GM23338 (cell line): Measurements from ENCODE around the gene FOXK2. TPM values are rescaled to one million over a fixed set of nuclear protein-coding genes. Genes with fewer than 3 reads are reported as not detected.

Experiments
- ATAC-seq: fragments of 200-7000 bp; cut with Tn5 transposase; 3 replicates; pipeline ENCODE4 v1.9.1; 2020
- DNase-seq: peaks from one replicate; pipeline ENCODE4 v3.0.0-alpha.2; 2015; ENCODE audit warnings: low spot score
- H2AFZ ChIP-seq: fragments of 200-600 bp; sonication (generic); 2 replicates; pipeline ENCODE4 v1.8.0; 2016; ENCODE audit warnings: antibody characterized with exemption, mild to moderate bottlenecking, moderate library complexity
- H3F3A ChIP-seq: fragments of 200-600 bp; sonication (generic); replicated peaks from 2 replicates; pipeline ENCODE4 v1.8.0; 2017; ENCODE audit warnings: antibody characterized with exemption, mixed run types, low read depth
- H3K27ac ChIP-seq: fragments of 200-600 bp; sonication (generic); 2 replicates; pipeline ENCODE4 v1.6.1; 2016; ENCODE audit warnings: low read depth
- H3K27me3 ChIP-seq: fragments of 200-600 bp; sonication (generic); 2 replicates; pipeline ENCODE4 v1.8.0; 2016; ENCODE audit warnings: mild to moderate bottlenecking, mixed run types, moderate library complexity; ENCODE audit not compliant: insufficient read depth
- H3K36me3 ChIP-seq: fragments of 200-600 bp; sonication (generic); 2 replicates; pipeline ENCODE4 v1.8.0; 2016; ENCODE audit warnings: mild to moderate bottlenecking; ENCODE audit not compliant: insufficient read depth
- H3K4me1 ChIP-seq: fragments of 200-600 bp; sonication (generic); 2 replicates; pipeline ENCODE4 v1.8.0; 2016; ENCODE audit warnings: mild to moderate bottlenecking, moderate library complexity; ENCODE audit not compliant: insufficient read depth
- H3K4me2 ChIP-seq: fragments of 200-600 bp; sonication (generic); 2 replicates; pipeline ENCODE4 v1.7.1; 2017; ENCODE audit warnings: mixed run types
- H3K4me3 ChIP-seq: fragments of 200-600 bp; sonication (generic); 2 replicates; pipeline ENCODE4 v1.6.1; 2016; ENCODE audit warnings: mixed run types
- H3K79me2 ChIP-seq: fragments of 200-600 bp; sonication (generic); replicated peaks from 2 replicates; pipeline ENCODE4 v1.8.0; 2017; ENCODE audit warnings: mild to moderate bottlenecking; ENCODE audit not compliant: insufficient read depth
- H3K9me2 ChIP-seq: fragments of 200-600 bp; sonication (generic); 2 replicates; pipeline ENCODE4 v1.8.0; 2017; ENCODE audit not compliant: insufficient read depth
- H4K20me1 ChIP-seq: fragments of 200-600 bp; sonication (generic); replicated peaks from 2 replicates; pipeline ENCODE4 v1.8.0; 2017; ENCODE audit warnings: mild to moderate bottlenecking; ENCODE audit not compliant: insufficient read depth
- H3K27ac Mint-ChIP-seq: 2 replicates; pipeline ENCODE4 v1.8.0; 2020; ENCODE audit warnings: inconsistent platforms, mild to moderate bottlenecking, moderate library complexity, mixed read lengths
- H3K27me3 Mint-ChIP-seq: 3 replicates; pipeline ENCODE4 v1.8.0; 2022; ENCODE audit warnings: low read depth, mild to moderate bottlenecking, moderate library complexity, mixed read lengths, inconsistent platforms; ENCODE audit not compliant: insufficient read depth, poor library complexity
- H3K36me3 Mint-ChIP-seq: 3 replicates; pipeline ENCODE4 v1.8.0; 2021; ENCODE audit warnings: low read depth, mild to moderate bottlenecking, inconsistent platforms, moderate library complexity, mixed read lengths
- H3K4me1 Mint-ChIP-seq: 3 replicates; pipeline ENCODE4 v1.8.0; 2020; ENCODE audit warnings: mild to moderate bottlenecking, inconsistent platforms, mixed read lengths
- H3K4me3 Mint-ChIP-seq: 3 replicates; pipeline ENCODE4 v1.8.0; 2021; ENCODE audit warnings: moderate library complexity, mild to moderate bottlenecking, inconsistent platforms, mixed read lengths
- H3K9me3 Mint-ChIP-seq: 3 replicates; pipeline ENCODE4 v1.8.0; 2020; ENCODE audit warnings: moderate library complexity, mild to moderate bottlenecking, inconsistent platforms, mixed read lengths
- ZNF114 ChIP-seq: fragments of 250-450 bp; sonication (Bioruptor Pico); IDR thresholded peaks from 2 replicates; pipeline ENCODE4 v1.5.0; 2020; ENCODE audit warnings: mild to moderate bottlenecking, moderate library complexity
- polyA plus RNA-seq: library from polyadenylated mRNA; unstranded; fragments of >200 nt; fragmentation: Nextera tagmentation; extraction: Ambion mirVana; gene quantifications from 2 replicates; pipeline ENCODE4 v1.2.1, GENCODE V29; 2016
- total RNA-seq: library from RNA; depleted of rRNA; stranded (reverse); fragments of >200 nt; shearing (Covaris generic); gene quantifications from 2 replicates; pipeline ENCODE4 v1.2.3, GENCODE V29; 2014
- TF ChIP-seq, protein P1 (sequence below), 2 experiments: fragments of 200-600 bp in 1 of 2; sonication (generic) in 1 of 2; conservative IDR thresholded peaks; 2 replicates each; pipeline versions ENCODE4 v1.5.1 to v1.6.1; 2016 to 2017; ENCODE audit warnings: antibody characterized with exemption in 2 of 2, low read depth in 2 of 2, mild to moderate bottlenecking in 2 of 2, moderate library complexity in 1 of 2
- TF ChIP-seq, protein P2 (sequence below): fragments of 250-450 bp; sonication (Bioruptor Pico); IDR thresholded peaks from 2 replicates; pipeline ENCODE4 v1.5.0; 2020; ENCODE audit warnings: mild to moderate bottlenecking, moderate library complexity
- TF ChIP-seq, protein P3 (sequence below): IDR thresholded peaks from 2 replicates; pipeline ENCODE4 v1.6.1; 2016; ENCODE audit warnings: antibody characterized with exemption

FOXK2 gene
- total and polyA plus RNA-seq, 2 experiments from 2014 or later: 12.3 to 66.0 TPM

DNA sequence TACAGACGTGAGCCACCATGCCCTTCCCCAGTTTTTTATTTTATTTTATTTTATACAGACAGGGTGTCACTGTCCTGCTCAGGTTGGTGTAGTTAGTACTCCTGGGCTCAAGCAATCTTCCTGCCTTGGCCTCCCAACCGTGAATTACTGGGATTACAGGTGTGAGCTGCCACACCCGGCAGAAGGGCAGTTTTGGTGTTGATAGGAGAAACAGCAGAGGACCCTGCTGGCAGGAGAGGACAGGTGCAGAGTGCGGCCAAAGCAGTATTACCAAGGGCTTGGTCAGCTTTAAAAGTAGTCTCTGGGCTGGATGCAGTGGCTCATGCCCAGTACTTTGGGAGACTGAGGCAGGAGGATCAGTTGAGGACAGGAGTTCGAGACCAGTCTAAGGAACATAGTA, 22.9 kb downstream of the FOXK2 start:
- Histone ChIP-seq H3K4me3 (no peak overlapping the region), H3F3A (no peaks in the 10 kb centered on the region), H3K27ac (no peak overlapping the region), H3K9me2 (no peaks in the 10 kb centered on the region), H3K79me2 (peaks cover 98% of the 10 kb centered on the region), H3K36me3 (no peaks in the 10 kb centered on the region; the same call in 1 of the 2 replicates), H3K27me3 (no peaks in the 10 kb centered on the region), H3K4me2 (no peak overlapping the region), H3K4me1 (no peaks in the 10 kb centered on the region), H4K20me1 (peaks cover 84% of the 10 kb centered on the region), H2AFZ (no peak overlapping the region)
- Mint-ChIP-seq H3K27me3 (peaks cover 6% of the 10 kb centered on the region), H3K36me3 (no peaks in the 10 kb centered on the region; the same call in 2 of the 3 replicates), H3K4me1 (peaks cover 7% of the 10 kb centered on the region; the same call in 2 of the 3 replicates), H3K27ac (no peak overlapping the region), H3K4me3 (no peak overlapping the region), H3K9me3 (no peaks in the 10 kb centered on the region; the same call in 2 of the 3 replicates)
- TF ChIP-seq, protein P1, sequence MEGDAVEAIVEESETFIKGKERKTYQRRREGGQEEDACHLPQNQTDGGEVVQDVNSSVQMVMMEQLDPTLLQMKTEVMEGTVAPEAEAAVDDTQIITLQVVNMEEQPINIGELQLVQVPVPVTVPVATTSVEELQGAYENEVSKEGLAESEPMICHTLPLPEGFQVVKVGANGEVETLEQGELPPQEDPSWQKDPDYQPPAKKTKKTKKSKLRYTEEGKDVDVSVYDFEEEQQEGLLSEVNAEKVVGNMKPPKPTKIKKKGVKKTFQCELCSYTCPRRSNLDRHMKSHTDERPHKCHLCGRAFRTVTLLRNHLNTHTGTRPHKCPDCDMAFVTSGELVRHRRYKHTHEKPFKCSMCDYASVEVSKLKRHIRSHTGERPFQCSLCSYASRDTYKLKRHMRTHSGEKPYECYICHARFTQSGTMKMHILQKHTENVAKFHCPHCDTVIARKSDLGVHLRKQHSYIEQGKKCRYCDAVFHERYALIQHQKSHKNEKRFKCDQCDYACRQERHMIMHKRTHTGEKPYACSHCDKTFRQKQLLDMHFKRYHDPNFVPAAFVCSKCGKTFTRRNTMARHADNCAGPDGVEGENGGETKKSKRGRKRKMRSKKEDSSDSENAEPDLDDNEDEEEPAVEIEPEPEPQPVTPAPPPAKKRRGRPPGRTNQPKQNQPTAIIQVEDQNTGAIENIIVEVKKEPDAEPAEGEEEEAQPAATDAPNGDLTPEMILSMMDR (conservative IDR thresholded peaks at IDR 0.05; ENCODE audit: low read depth in 2 of 2): 0 out of 4 replicates have a peak, but pooled peaks of 1 of the 2 experiments have one; percentile 16
- TF ChIP-seq ZNF114 (CRISPR knock-in tag): no peak
- no peak for DNase-seq
- peak; percentile 51 for ATAC-seq

DNA sequence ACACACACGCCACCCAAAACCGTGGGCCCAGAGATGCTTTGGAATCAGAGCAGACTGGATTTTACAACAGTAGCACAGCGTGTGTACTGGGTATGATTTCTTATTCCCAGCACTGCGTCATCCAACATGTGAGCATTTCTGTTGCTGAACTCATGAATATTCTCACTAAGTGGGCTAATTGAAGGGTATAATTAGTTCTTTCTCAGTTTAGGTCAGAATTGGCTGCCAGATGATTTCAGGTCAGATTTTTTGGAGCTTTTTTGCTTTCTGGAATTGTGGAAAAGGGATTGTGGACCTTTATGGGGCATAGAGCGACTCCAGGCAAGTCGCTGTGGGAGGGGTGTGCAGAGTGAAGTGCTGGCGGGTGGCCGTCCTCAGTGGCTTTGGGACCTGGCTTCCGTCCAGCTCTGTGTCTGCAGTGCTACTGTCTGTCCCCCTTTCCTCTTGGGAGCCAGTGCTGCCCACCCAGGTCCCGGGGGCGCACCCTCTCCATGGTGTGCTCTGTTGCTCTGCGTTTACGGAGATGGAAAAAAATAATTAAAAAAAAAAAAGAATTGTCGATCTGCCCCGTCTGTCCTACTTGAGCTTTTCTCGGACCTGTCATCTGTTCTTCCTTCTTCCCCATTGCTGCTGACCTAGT, 25.0 kb downstream of the FOXK2 start:
- H3K36me3 Mint-ChIP-seq: peaks cover 3% of the 10 kb centered on the region; the same call in 1 of the 3 replicates
- no peaks in the 10 kb centered on the region; the same call in 1 of the 3 replicates for H3K9me3 Mint-ChIP-seq
- H4K20me1 ChIP-seq: peaks cover 92% of the 10 kb centered on the region
- H3K36me3 ChIP-seq: no peaks in the 10 kb centered on the region; the same call in 1 of the 2 replicates
- H3K27ac Mint-ChIP-seq: no peak overlapping the region
- TF ChIP-seq, protein P2, sequence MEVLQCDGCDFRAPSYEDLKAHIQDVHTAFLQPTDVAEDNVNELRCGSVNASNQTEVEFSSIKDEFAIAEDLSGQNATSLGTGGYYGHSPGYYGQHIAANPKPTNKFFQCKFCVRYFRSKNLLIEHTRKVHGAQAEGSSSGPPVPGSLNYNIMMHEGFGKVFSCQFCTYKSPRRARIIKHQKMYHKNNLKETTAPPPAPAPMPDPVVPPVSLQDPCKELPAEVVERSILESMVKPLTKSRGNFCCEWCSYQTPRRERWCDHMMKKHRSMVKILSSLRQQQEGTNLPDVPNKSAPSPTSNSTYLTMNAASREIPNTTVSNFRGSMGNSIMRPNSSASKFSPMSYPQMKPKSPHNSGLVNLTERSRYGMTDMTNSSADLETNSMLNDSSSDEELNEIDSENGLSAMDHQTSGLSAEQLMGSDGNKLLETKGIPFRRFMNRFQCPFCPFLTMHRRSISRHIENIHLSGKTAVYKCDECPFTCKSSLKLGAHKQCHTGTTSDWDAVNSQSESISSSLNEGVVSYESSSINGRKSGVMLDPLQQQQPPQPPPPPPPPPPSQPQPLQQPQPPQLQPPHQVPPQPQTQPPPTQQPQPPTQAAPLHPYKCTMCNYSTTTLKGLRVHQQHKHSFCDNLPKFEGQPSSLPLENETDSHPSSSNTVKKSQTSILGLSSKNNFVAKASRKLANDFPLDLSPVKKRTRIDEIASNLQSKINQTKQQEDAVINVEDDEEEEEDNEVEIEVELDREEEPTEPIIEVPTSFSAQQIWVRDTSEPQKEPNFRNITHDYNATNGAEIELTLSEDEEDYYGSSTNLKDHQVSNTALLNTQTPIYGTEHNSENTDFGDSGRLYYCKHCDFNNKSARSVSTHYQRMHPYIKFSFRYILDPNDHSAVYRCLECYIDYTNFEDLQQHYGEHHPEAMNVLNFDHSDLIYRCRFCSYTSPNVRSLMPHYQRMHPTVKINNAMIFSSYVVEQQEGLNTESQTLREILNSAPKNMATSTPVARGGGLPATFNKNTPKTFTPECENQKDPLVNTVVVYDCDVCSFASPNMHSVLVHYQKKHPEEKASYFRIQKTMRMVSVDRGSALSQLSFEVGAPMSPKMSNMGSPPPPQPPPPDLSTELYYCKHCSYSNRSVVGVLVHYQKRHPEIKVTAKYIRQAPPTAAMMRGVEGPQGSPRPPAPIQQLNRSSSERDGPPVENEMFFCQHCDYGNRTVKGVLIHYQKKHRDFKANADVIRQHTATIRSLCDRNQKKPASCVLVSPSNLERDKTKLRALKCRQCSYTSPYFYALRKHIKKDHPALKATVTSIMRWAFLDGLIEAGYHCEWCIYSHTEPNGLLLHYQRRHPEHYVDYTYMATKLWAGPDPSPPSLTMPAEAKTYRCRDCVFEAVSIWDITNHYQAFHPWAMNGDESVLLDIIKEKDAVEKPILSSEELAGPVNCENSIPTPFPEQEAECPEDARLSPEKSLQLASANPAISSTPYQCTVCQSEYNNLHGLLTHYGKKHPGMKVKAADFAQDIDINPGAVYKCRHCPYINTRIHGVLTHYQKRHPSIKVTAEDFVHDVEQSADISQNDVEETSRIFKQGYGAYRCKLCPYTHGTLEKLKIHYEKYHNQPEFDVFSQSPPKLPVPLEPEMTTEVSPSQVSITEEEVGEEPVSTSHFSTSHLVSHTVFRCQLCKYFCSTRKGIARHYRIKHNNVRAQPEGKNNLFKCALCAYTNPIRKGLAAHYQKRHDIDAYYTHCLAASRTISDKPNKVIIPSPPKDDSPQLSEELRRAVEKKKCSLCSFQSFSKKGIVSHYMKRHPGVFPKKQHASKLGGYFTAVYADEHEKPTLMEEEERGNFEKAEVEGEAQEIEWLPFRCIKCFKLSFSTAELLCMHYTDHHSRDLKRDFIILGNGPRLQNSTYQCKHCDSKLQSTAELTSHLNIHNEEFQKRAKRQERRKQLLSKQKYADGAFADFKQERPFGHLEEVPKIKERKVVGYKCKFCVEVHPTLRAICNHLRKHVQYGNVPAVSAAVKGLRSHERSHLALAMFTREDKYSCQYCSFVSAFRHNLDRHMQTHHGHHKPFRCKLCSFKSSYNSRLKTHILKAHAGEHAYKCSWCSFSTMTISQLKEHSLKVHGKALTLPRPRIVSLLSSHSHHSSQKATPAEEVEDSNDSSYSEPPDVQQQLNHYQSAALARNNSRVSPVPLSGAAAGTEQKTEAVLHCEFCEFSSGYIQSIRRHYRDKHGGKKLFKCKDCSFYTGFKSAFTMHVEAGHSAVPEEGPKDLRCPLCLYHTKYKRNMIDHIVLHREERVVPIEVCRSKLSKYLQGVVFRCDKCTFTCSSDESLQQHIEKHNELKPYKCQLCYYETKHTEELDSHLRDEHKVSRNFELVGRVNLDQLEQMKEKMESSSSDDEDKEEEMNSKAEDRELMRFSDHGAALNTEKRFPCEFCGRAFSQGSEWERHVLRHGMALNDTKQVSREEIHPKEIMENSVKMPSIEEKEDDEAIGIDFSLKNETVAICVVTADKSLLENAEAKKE: no peak
- TF ChIP-seq, protein P3, sequence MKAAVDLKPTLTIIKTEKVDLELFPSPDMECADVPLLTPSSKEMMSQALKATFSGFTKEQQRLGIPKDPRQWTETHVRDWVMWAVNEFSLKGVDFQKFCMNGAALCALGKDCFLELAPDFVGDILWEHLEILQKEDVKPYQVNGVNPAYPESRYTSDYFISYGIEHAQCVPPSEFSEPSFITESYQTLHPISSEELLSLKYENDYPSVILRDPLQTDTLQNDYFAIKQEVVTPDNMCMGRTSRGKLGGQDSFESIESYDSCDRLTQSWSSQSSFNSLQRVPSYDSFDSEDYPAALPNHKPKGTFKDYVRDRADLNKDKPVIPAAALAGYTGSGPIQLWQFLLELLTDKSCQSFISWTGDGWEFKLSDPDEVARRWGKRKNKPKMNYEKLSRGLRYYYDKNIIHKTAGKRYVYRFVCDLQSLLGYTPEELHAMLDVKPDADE: no peak
- H2AFZ ChIP-seq: no peak overlapping the region
- H3K27me3 ChIP-seq: no peaks in the 10 kb centered on the region
- DNase-seq (no peak), ATAC-seq (no peak)
- no peak overlapping the region for H3K4me2 ChIP-seq
- no peak overlapping the region for H3K4me3 Mint-ChIP-seq
- peaks cover 7% of the 10 kb centered on the region for H3K4me1 Mint-ChIP-seq
- H3K27me3 Mint-ChIP-seq: peaks cover 2% of the 10 kb centered on the region
- H3K79me2 ChIP-seq: peaks cover 100% of the 10 kb centered on the region
- H3K4me1 ChIP-seq: no peaks in the 10 kb centered on the region
- no peaks in the 10 kb centered on the region for H3K9me2 ChIP-seq
- H3F3A ChIP-seq: no peaks in the 10 kb centered on the region
- H3K4me3 ChIP-seq: no peak overlapping the region
- H3K27ac ChIP-seq: no peak overlapping the region
